ENCODE data around the gene KIF23.

KIF23 gene

GRCh38 chr15:69468241-69469121 lies 54.3 kb downstream of the KIF23 start:
- peak; percentile 84 for DNase-seq

- DNase-seq, result no peak
Observed at GRCh38 chr15:69469467-69470201, 55.5 kb downstream of the KIF23 start.

DNA sequence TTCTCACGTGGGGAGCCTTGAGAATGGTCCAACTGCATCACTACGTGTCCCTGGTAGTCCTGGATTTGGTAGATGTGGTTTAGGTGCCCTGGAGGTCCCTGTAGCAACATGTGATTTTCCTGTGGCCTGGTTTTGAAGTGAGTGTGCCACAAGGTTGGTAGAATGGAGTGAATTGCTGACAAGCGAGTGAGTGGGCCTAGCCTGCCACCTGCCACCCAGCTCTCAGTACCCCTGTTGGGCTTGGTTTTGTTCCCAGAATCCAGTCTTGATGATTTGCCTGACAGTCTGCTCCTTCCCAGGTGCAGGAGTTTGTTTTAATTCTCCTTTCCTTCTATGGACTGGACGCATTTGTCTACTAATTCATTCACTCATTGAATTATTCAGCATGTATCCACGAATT lies 57.9 kb downstream of the KIF23 start:
- no peak for DNase-seq

DNA sequence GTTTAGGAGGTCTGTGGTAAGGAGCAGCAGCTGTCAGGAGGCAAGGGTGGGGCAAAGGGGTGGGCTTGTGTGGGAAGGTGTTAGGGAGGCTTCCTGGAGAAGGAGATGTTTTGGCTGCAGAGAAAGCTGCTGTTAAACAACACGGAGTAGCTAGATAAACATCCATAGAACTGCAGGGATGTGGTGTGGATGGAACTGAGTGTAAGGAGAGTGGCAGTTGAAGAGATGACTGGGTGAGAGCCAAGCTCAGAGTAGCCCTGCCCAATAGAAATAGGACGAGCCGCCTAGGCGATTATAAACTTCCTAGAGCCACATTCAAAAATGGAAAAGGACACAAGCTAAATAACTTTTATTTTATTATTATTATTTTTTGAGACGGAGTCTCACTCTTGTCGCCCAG lies 58.4 kb downstream of the KIF23 start:
- no peak for DNase-seq

DNA sequence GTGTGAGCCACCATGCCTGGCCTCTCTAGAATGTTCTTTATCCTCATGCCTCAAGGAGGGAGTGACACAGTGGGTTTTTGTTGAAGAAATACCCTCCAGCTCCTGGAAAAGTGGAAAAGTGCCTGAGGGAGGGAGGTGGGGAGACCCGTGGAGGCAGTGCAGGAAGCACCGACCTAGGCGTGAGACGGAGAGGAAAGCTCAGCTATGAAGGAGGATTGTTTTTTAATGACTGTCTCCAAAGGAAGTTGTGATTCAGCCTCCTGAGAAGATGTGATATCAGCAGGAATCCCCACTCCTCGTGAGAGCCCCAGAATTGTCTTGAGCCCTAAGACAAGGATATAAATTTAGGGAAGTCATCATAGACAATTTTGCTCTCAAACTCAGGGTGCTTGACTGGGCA lies 60.1 kb downstream of the KIF23 start:
- no peak for DNase-seq

- no peak for DNase-seq
Observed at GRCh38 chr15:69474846-69475455, 60.8 kb downstream of the KIF23 start.

- peak; percentile 80 for DNase-seq
Observed at GRCh38 chr15:69475769-69476358, 61.7 kb downstream of the KIF23 start.

DNA sequence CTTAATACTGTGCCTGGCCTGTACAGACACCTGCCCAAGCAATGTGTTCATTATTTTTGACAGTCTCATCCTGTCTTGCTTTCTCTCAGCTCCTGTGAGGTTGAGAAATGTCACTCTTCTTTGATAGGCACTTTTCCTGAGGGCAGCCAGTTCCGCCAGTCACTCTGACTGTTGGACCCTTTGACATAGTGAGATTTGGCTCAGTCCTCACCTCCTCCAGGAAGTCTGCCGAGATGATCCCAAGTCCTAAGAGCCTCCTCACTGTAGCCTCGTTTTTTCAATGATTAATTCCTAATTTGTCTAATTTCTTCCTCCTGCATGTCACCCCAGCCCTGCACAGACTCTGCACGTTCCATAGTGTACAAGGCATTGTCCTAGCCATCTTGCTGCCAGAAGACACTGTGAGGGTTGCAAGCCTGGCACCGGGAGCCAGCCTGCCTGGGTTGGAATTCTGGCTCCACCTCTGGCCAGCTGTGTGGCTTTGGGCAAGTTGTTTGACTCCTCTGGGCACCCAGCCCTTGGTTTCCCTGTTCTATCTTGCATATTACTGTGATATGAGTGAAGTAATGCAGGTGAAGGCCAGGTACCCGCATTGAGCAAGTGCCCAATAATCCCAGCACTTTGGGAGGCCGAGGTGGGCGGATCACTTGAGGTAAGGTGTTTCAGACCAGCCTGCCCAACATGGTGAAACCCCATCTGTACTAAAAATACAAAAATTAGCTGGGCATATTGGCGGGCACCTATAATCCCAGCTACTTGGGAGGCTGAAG lies 62.7 kb downstream of the KIF23 start:
- DNase-seq, result no peak

DNA sequence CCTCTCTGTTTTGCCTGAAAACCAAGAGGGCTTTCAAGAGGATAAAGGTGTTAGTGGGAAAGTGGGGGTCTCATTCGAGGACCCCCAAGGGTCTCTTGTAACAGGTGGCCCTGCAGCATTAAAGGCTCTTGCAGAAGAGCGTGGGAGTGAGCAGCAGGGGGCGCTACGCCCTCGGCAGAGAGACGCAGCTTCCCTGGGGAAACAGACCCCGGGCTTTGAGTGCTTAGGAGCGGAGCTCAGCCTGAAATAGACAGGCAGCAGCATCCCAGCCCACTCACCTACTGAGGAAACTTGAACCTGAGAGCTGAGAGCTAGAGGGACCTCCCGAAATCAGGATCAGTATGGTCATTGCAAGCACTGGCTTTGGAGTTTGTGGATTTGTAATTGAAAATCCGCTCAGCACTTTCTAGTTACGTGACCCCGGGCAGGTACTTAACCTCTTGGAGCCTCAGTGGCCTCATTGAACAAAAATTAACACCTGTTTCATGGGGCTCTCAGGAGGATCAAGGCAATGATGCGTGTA lies 64.2 kb downstream of the KIF23 start:
- peak; percentile 67 for DNase-seq

- no peak for DNase-seq
Observed at GRCh38 chr15:69479081-69479480, 64.9 kb downstream of the KIF23 start.

DNA sequence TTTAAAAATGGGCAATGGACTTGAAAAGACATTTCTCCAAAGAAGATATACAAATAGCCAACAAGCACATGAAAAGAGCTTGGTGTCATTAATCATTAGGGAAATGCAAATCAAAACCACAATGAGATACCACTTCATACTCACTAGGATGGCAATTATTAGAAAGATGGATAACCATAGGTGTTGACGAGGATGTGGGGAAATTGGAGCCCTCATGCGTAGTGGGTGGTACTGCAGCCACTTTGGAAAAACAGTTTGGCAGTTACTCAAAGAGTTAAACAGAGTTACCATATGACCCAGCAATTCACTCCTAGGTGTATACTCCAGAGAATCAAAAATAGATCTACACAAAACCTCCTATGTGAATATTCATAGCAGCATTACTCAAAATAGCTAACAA lies 65.8 kb downstream of the KIF23 start:
- DNase-seq, result no peak

GRCh38 chr15:69480932-69481331 lies 66.8 kb downstream of the KIF23 start:
- no peak for DNase-seq

DNA sequence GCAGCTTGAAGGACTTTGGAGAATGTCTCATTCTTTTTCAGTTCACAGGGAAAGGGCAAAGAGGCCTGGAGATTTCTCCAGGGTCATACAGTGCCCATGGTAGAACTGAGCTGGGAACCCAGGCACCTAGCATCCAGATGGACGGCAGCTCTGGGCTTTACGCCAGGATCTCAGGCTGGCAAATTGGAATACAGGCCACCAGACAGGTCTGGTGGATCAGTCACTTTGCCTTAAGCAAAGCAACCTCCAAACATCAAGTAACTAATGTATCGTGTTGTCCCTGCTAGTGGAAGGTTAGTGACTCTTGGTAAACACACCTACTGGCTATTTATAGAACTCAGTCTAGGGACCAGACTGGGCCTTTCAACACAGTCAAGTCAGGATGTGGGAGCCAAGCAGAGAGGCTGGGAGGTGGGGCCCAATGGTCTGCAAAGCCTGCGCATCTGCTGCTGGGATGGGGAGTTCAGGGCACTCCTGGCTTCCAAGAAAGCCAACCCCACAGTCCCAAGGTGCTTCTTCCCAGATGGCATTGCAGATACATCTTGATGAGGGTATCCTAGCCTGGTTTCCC lies 68.6 kb downstream of the KIF23 start:
- no peak for DNase-seq

GRCh38 chr15:69484837-69485236 lies 70.7 kb downstream of the KIF23 start:
- no peak for DNase-seq

- no peak for DNase-seq
Observed at GRCh38 chr15:69486481-69487110, 72.4 kb downstream of the KIF23 start.

GRCh38 chr15:69489073-69489571 lies 75.0 kb downstream of the KIF23 start:
- DNase-seq, result no peak

GRCh38 chr15:69490356-69491037 lies 76.3 kb downstream of the KIF23 start:
- no peak for DNase-seq

DNA sequence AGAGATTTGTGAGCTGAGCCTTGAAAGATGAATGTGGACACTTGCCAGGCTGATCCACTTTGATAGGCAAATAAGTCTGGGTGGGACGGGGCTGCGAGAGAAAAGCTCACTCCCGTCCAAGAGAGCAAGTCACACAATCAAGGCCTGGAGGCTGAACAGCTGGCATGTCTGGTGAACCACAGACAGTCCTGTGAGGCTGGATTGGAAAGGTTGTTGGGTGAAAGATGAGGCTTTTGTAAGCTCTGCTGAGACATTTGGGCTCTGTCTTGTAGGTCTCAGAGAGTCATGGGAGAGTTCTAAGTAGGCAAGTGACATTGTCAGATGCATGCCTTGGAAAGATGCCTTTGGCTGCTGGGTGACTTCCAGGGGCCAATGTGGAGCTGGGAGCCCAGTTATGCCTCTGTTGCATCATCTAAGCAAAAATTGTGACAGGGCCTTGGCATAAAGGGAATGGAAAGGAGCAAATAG lies 76.9 kb downstream of the KIF23 start:
- no peak for DNase-seq

DNA sequence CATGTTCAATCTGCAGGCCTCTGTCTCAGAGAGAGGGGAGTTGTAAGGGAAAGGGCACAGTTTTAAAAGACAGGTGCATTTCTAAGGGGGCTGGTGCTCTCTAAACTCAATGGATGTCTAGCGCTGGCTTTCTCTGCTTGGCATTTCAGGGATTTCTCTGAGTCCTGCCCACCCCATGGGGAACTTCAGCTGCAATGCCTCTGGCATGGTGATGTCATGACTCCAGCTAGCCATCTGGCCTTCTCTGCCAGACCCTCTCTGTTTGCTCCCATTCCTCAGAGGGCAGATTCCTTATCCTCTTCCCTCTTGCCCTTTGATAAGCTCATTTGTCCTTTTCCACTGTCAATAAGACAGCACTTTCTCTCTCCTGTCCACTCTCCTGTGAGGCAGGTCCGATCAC lies 79.3 kb downstream of the KIF23 start:
- no peak for DNase-seq

- DNase-seq, result no peak
Observed at GRCh38 chr15:69496001-69496400, 81.9 kb downstream of the KIF23 start.

DNA sequence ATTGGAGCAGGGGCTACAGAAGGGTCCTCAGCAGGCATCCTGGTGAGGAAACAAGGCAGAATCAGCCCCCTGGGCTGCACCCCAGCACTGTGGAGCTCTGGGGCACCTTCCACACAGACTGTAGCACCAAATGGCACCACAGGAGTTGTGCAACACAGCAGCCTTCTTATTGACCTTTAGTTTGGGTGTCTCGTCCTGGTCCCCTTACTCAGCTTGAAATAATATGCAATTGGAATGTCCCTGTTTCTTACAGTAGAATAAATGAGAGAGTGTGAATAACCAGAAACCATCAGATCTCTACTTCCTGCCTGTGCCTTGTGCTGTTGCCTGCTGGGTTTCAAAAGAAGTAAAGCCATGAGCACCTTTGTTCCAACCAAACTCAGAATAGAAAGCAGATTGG lies 82.9 kb downstream of the KIF23 start:
- no peak for DNase-seq
